VCaP (cell line): Measurements from ENCODE around the gene RAI1.

ENCODE experiments used
- H3K27ac ChIP-seq: fragments of 450-650 bp; 2 replicates; pipeline ENCODE4 v1.5.1; 2017
- CTCF ChIP-seq: fragments of 450-650 bp; conservative IDR thresholded peaks from 2 replicates; pipeline ENCODE4 v1.5.1; 2017; ENCODE audit warnings: mild to moderate bottlenecking, moderate library complexity

Gene RAI1

GRCh38 chr17:17771498-17772201, 90.4 kb downstream of the RAI1 start:
- no peak overlapping the region for H3K27ac ChIP-seq

GRCh38 chr17:17772231-17772630, 91.0 kb downstream of the RAI1 start:
- no peak overlapping the region for H3K27ac ChIP-seq
- TF ChIP-seq CTCF = no peak

More at GRCh38 chr17:17771498-17772201, 90.4 kb downstream of the RAI1 start:
- no peak for TF ChIP-seq CTCF

GRCh38 chr17:17774009-17774881, 93.0 kb downstream of the RAI1 start:
- peak; percentile 64 for TF ChIP-seq CTCF
- peak overlapping the region; percentile 58 for H3K27ac ChIP-seq

- H3K27ac ChIP-seq = no peak overlapping the region
- TF ChIP-seq CTCF = no peak
Measured at GRCh38 chr17:17776889-17777288, 95.6 kb downstream of the RAI1 start.

- no peak for TF ChIP-seq CTCF
- H3K27ac ChIP-seq = no peak overlapping the region
Measured at GRCh38 chr17:17778308-17779014, 97.2 kb downstream of the RAI1 start.

GRCh38 chr17:17779015-17779611, 97.9 kb downstream of the RAI1 start:
- no peak overlapping the region for H3K27ac ChIP-seq
- no peak for TF ChIP-seq CTCF
